GM18526 (cell line): Measurements from ENCODE around the gene FMO5.

Experiments
- POLR2A ChIP-seq: IDR thresholded peaks from 3 replicates; pipeline ENCODE4 v1.6.1; 2011; ENCODE audit not compliant: insufficient read length; ENCODE audit errors: extremely low read depth

Gene FMO5, protein sequence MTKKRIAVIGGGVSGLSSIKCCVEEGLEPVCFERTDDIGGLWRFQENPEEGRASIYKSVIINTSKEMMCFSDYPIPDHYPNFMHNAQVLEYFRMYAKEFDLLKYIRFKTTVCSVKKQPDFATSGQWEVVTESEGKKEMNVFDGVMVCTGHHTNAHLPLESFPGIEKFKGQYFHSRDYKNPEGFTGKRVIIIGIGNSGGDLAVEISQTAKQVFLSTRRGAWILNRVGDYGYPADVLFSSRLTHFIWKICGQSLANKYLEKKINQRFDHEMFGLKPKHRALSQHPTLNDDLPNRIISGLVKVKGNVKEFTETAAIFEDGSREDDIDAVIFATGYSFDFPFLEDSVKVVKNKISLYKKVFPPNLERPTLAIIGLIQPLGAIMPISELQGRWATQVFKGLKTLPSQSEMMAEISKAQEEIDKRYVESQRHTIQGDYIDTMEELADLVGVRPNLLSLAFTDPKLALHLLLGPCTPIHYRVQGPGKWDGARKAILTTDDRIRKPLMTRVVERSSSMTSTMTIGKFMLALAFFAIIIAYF

DNA sequence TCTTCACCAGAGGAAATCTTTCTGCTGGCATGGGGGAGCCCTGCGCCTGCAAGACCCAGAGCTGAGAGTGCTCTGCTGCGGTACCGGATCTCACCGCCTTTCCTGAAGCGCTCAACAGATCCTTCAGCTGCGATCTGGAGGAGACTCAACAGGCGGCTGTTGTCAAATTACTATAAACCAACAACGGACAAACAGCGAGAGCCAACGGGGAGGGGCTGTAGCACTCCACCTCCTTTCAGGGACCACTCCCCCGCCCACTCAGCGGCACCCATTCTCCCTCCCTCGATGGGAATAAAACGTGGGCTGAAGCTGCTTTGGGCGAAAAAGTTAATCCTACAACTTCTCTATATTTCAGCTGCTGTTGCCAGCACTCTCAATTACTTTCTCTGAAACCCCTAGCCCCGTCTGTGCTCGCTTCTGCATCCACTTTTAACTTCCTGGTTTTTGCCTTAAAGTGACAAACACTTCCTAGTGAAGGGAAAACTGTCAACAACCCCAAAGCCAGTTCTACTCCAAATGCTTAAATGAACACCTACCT, at the start of gene FMO5:
Gene FMO5, minus strand, starts transcription at position 147 of the 538 bp plus-strand sequence. CDS start 310 bp downstream, outside the sequence.
- TF ChIP-seq POLR2A = no peak

DNA sequence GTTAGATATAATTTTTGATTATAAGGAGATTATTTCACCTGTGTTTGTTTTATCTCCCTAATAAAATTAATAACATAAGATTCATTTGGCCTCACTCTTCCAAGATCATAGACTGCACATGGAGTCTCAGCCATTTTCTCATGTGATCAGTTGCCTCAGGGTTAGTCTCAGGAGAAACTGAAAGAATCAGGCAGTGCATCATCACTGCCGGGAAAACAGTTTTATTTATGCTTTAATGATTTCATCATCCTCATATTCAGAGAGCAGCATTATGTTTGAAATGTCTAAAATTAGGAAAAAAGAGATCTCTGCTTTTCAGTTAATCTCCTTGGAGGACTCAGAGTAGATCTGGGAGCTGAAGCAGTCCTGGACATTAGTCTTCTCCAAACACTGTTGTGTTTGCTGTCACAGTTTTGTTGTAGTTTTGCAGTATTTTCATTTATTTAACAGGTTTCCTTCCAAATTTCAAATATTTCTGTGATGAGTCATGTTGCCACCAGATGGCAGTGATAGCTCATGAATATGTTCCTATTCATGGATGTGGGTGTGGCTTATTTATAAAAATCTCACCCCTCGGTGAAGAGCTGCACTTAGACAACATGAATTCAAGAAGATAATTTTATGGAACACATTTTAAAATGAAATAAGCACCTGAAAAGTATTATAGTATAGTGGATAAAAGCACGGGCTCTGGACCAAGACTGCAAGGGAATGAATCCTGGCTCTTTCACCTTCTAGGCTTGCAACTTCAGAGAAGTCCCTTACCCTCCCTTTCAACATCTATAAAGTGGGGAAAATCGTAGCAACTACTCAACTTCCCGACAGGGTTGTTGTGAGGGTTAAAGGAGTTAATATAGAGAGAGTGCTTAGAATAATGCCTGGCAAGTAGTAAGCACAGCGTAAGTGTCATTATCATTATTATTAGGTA, 48.5 kb upstream of the FMO5 start:
- TF ChIP-seq POLR2A = no peak

DNA sequence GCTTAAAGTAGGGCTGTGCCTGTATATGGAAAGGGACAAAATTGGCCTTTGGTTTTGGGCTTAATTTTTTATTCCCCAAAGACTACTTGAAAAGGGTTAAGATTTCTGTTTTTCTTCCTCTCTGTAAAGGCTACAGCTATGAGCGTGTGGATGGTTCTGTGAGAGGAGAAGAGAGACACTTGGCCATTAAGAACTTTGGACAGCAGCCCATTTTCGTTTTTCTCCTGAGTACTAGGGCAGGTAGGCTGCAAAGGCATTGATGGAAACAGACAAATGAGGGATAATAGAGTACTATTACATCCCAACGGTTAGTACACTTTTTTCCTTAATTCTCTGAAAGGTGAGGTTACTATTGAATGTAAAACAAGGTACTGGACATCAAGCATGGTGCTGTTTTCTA, 46.9 kb upstream of the FMO5 start:
- no peak for TF ChIP-seq POLR2A

DNA sequence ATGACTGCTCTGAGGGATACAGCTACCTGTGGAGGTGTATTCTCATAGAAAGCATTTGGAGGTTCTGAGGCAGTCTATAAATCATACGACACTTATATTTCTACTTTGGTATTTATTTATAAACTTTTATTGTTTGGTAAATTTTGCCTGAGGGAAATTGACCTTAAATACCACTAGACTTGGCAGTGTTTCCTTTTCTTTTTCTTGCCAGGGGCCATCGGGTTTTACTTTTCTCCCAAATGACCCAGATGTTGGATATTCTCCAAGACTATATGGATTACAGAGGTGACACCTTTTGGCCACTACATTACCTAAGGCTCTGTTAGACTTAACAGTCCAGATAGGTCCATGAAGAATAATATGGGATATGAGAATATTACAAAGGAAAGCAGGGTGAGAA, 45.6 kb upstream of the FMO5 start:
- TF ChIP-seq POLR2A = no peak

DNA sequence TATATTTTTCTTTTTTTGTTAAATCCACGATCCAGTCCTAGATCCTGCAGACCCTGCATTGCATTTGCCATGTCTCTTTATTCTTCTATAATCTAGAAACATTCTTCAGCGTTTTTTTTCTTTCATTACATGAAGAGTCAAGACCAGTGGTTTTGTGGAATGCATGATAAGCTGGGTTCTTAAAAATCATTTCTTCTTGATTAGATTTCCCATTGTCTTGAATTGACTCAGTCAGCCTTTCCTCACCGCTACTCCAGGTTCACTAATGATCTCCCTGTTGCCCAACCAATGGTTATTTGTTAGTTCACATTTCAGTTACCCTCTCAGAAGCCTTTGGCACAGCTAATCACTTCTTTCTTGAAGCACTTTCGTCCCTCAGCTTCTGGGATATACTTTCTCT, 42.6 kb upstream of the FMO5 start:
- TF ChIP-seq POLR2A = no peak

DNA sequence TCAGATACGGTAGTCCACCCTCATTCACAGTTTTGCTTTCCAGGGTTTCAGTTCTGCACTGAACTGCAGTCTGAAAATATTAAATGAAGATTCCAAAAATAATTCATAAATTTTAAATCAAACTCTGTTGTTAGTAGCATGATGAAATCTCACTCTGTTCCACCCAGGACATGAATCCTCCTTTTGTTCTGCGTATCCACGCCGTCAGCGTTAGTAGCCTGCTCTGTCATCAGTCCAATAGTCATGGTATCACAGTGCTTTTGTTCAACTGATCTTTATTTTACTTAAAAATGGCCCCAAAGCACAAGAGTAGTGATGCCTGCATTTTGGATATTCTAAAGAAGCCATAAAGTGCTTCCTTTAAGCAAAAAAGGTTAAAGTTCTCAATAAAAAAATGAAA, 41.2 kb upstream of the FMO5 start:
- no peak for TF ChIP-seq POLR2A

DNA sequence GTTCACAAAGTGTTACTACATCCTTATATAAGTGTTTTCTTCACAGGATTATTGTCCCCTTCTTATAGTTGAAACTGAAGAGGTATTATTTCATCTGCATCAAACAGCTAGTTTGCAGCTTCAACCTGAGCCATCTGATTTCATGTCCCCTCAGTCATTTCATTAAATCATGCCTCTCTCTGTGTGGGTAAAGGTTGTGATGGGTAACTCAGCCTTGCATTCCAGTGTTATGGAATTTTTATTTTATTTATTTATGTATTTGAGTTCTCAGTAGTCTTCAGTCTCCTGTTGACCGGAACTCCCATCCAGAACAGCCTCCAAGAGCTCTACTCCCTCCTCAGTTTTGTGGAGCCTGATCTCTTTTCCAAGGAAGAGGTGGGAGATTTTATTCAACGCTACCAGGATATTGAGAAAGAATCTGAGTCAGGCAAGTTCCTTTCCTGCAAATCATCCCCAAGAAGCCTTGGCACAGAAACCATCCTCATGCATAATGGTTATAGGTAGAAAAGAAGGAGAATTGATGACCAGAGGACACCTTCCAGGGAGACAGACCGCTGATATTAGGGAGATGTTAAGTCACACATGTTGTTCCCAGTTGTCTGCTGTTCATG, 39.1 kb upstream of the FMO5 start:
- TF ChIP-seq POLR2A = no peak

DNA sequence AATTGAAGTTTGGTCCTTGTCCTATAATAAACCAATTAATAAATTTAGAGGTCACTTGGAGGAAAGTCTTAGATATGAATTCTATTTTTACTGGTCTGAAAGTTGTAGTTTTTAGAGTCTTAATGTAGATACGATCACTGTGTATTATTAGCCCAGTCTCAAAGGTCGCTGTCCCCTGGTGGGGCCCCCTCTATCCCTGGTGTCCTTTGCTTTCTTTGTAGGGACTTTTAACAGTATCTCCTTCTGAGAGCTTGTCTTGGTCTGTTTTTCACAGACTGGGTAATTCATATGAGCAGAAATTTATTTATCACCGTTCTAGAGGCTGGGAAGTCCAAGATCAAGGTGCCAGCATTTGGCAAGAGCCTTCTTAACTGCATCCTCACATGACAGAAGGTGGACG, 35.8 kb upstream of the FMO5 start:
- TF ChIP-seq POLR2A = no peak

DNA sequence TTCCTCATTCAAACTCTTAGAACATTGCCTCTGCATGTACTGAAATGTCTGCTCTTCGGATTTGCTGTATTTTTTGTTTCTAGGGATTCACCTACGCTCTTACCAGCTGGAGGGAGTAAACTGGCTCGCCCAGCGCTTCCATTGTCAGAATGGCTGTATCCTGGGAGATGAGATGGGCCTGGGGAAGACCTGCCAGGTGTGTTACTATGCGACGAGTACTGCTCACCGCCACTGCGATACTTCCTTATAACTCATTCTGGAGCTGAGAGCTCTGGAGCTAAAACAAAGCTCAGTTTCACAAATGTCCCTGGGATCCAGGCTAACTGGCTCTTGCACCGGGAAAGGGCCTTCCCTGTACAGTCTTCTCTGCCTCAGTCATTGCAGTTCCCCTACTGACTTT, 27.4 kb upstream of the FMO5 start:
- no peak for TF ChIP-seq POLR2A

DNA sequence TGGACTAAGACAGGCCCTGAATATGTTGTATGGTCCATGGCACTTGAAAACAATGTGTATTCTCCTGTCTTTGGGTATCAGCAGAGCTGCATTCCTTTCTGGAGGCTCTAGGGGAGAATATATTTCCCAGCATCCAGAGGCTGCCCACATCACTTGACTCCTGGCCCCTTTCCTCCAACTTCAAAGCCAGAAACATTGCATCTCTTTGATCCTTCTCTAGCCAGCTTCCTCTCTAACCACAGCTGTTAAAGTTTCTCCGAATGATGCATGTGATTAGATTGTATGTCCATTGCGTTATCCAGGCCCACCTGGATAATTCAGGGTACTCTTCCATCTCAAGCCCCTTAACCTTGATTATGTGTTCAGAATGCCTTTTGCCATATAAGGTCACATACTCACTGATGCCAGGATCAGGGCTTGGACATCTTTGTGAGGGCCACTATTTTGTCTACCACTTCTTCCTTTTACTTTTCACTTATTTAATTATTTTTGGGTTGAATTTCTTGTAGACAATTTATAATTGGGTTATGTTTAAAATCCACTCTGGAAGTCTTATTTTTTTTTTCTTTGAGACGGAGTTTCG, 22.6 kb upstream of the FMO5 start:
- no peak for TF ChIP-seq POLR2A

DNA sequence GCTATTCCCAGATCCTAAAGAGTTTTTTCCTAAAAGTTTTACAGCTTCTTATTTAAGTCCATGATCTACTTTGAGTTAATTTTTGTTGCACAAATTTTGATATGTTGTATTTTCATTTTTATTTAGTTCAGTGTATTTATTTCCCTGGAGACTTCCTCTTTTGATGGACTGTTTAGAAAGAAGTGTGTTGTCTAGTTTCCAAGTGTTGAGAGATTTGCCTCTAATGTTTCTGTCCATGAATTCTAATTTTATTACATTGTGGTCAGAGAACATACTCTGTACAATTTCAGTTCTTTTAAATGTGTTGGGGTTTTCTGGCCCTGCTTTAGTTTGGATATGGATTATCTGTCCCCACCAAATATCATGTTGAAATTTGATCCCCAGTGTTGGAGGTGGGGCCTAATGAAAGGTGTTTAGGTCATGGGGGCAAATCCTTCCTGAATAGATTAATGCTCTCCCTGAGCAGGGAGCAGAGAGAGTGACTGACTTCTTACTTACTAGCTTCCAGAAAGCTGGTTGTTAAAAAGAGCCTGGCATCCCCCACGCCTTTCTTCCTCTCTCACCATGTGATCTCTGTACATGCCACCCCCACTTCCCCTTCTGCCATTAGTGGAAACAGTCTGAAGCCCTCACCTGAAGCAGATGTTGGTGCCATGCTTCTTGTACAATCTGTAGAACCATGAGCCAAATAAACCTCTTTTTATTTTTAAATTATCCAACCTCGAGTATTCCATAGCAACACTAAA, 21.9 kb upstream of the FMO5 start:
- no peak for TF ChIP-seq POLR2A

DNA sequence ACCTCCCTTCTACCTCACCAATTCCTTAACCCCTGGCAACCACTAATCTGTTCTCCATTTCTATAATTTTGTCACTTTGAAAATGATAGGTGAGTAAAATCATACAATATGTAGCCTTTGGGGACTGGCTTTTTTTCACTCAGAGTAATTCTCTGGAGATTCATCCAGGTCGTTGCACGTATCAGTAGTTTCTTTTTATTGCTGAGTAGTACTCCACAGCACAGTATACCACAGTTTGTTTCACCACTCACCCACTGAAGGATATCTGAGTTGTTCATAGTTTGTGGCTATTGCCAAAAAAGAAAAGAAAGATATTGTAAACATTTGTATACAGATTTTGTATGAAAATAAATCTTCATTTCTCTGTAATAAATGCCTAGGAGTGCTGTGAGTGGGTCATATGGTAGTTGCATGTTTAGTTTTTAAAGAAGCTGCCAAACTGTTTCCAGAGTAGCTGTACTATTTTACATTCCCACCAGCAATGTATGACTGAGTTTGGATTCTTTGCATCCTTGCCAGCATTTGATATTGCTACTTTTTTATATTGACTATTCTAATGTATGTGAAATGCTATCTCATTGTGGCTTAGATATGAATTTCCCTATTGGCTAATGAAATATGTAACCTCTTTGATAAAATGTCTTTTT, 21.0 kb upstream of the FMO5 start:
- TF ChIP-seq POLR2A = no peak

DNA sequence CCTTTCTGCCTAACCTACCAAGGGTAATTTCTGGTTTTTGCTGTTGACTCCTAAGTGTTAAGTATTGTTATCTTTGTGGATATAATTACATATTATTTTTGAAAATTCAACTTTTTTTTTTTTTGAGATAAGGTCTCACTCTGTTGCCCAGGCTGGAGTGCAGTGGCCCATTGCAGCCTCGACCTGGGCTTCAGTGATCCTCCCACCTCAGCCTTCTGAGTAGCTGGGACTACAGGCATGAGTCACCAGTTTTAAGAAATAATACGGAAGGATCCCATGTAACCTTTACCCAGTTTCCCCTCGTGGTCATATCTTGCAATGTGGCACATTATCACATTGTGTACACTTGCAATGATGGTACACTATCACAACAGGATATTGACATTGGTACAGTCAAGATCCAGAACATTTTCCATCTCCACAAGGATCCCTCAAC, 20.5 kb upstream of the FMO5 start:
- no peak for TF ChIP-seq POLR2A

DNA sequence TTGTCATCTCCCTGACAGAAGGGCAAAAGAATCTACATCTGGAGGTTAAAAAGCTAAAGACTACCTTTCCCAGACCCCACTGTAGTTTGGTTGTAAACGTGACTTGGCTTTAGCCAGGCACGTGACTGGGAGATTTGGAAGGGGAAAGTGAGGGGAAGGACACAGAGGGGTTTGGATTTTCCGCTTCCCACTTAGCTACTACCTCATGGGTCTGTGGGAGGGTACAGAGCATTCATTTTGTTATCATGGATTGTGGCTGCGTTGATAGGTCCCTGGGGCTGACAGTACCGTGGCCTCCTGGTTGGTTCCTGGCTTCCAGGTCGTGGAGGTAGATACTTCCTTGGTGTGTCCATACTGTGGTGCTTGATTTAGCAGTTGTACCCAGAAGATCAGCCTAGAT, 20.0 kb upstream of the FMO5 start:
- no peak for TF ChIP-seq POLR2A

DNA sequence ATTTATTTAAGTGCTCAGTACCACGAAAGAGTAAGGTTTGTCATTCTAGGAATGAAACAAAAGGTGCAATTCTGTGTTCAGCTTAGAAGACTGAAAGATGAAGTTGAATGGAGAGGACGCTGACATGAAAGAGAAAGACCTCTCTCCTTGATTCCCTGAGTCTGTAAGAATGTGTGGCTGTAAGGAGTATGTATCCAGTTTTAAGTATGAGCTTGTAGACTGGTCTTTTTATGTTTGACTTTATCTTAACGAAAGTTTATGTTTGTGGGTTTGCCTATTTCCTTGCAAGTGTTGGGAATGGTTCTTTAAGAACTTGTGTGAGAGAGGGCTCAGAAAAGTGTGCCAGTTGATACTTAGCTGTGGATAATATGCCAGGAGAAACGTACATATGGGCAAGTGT, 18.7 kb upstream of the FMO5 start:
- TF ChIP-seq POLR2A = no peak
